Ovary (tissue), 9 donors: Measurements from ENCODE around the gene GRK5. TPM values are rescaled to one million over a fixed set of nuclear protein-coding genes. Genes with fewer than 3 reads are reported as not detected.

Source experiments
- DNase-seq, 5 donors: peaks; one replicate each; pipeline ENCODE4 v3.0.0-alpha.2; 2019 to 2020
- H3K27ac ChIP-seq, 2 donors: fragments of 200-600 bp; one replicate each; pipeline versions ENCODE4 v1.5.1 to v1.8.0; 2019 to 2022
- H3K27me3 ChIP-seq: fragments of 200-600 bp; one replicate; pipeline ENCODE4 v1.8.0; 2022
- H3K36me3 ChIP-seq: fragments of 200-600 bp; sonication (generic); one replicate; pipeline ENCODE4 v1.5.1; 2019
- H3K4me1 ChIP-seq: one replicate; pipeline ENCODE4 v1.8.1; 2013; ENCODE audit warnings: mild to moderate bottlenecking, moderate library complexity; ENCODE audit not compliant: insufficient read depth
- H3K4me3 ChIP-seq: fragments of 200-600 bp; sonication (generic); one replicate; pipeline ENCODE4 v1.5.1; 2017
- H3K9me3 ChIP-seq, 2 donors: fragments of 200-600 bp in 1 of 2; sonication (generic) in 1 of 2; one replicate each; pipeline versions ENCODE4 v1.5.1 to v1.8.1; 2013 to 2019; ENCODE audit warnings: mild to moderate bottlenecking in 1 of 2, moderate library complexity in 1 of 2
- EP300 ChIP-seq: sonication (generic); formaldehyde crosslinking; IDR thresholded peaks from one replicate; pipeline ENCODE4 v1.6.1; 2017; ENCODE audit warnings: antibody characterized with exemption
- POLR2A ChIP-seq: fragments of 450-650 bp; IDR thresholded peaks from one replicate; pipeline ENCODE4 v1.6.1; 2017; ENCODE audit warnings: antibody characterized with exemption, mild to moderate bottlenecking, moderate library complexity
- WGBS, 3 donors: extraction: QIAGEN DNeasy Blood & Tissue Kit in 1 of 3; methylation state at CpG; one replicate each; pipeline versions ENCODE4 v1.1.5 to v1.1.7; 2013 to 2017; 5-methylcytosine and 5-hydroxymethylcytosine counted together
- intact Hi-C, 4 donors: fragments of 100-400 bp; cut with DNase I; formaldehyde crosslinking; loops; one replicate each; pipeline versions ENCODE4 v1.11.0 to v1.15.1; 2022 to 2023
- polyA plus RNA-seq, 2 donors: library from polyadenylated mRNA; stranded (reverse); fragments of 200-250 nt in 1 of 2; fragments of 350-450 nt in 1 of 2; fragmentation: Illumina TruSeq in 1 of 2; extraction: RNeasy Lipid Tissue Mini Kit (QIAGEN cat#74804) in 1 of 2; gene quantifications; one replicate each; pipeline ENCODE4 v1.2.3, GENCODE V29; 2013 to 2014
- total RNA-seq, 7 donors: library from RNA; depleted of rRNA in 2 of 7; stranded (reverse); fragments of >200 nt in 2 of 7; fragmentation: NEBNext Ultra II Directional in 3 of 7; extraction: Animal tissue kit (Norgen Biotek cat#: 25700) in 3 of 7; gene quantifications; one replicate each; pipeline versions ENCODE4 v1.1.0 to v1.2.4, GENCODE V29; 2016 to 2023
- TF ChIP-seq, protein P1 (sequence below), 3 donors: fragments of 450-650 bp in 2 of 3; fragments of 200-600 bp in 1 of 3; IDR thresholded peaks; one replicate each; pipeline versions ENCODE4 v1.5.1 to v1.8.0; 2016 to 2022; ENCODE audit warnings: antibody characterized with exemption in 3 of 3, mild to moderate bottlenecking in 1 of 3
- donor health status: DM: no; HTN: no; CAD: no; lungs with moderate emphysema.
- donor health status: DM: no; HTN: no; CAD: no.
- donor health status: Bipolar disorder and iron deficiency.
- donor health status: DM: yes; HTN: yes; CAD: no.
- donor health status: DM: no; HTN: no; CAD: no.
- donor health status: DM: yes; HTN: yes; CAD: no.

Gene GRK5
- total and polyA plus RNA-seq, 9 donors: 10.0 to 115 (median 38.2) TPM

GRCh38 chr10:119407254-119407777, 199.9 kb downstream of the GRK5 start:
- no peak overlapping the region for H3K27ac ChIP-seq
- H3K4me1 ChIP-seq: peaks cover 19% of the 10 kb centered on the region
- H3K9me3 ChIP-seq: no peaks in the 10 kb centered on the region
- 84 to 90% (median 89%) methylated on average over 5 of the region's 5 CpGs for WGBS, 3 donors
- H3K4me3 ChIP-seq: no peak overlapping the region
- no peak for TF ChIP-seq EP300
- TF ChIP-seq, protein P1, sequence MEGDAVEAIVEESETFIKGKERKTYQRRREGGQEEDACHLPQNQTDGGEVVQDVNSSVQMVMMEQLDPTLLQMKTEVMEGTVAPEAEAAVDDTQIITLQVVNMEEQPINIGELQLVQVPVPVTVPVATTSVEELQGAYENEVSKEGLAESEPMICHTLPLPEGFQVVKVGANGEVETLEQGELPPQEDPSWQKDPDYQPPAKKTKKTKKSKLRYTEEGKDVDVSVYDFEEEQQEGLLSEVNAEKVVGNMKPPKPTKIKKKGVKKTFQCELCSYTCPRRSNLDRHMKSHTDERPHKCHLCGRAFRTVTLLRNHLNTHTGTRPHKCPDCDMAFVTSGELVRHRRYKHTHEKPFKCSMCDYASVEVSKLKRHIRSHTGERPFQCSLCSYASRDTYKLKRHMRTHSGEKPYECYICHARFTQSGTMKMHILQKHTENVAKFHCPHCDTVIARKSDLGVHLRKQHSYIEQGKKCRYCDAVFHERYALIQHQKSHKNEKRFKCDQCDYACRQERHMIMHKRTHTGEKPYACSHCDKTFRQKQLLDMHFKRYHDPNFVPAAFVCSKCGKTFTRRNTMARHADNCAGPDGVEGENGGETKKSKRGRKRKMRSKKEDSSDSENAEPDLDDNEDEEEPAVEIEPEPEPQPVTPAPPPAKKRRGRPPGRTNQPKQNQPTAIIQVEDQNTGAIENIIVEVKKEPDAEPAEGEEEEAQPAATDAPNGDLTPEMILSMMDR (IDR thresholded peaks at IDR 0.05): no peak
- TF ChIP-seq POLR2A: no peak
- no peaks in the 10 kb centered on the region for H3K36me3 ChIP-seq
- intact Hi-C loops: no loop called here
- no peak for DNase-seq
- H3K27me3 ChIP-seq: no peaks in the 10 kb centered on the region

- intact Hi-C loops: no loop called here
- no peaks in the 10 kb centered on the region for H3K27me3 ChIP-seq
- H3K4me1 ChIP-seq: peaks cover 26% of the 10 kb centered on the region
- no peak for DNase-seq
- H3K27ac ChIP-seq: peak overlapping the region in 1 of 2 donors; percentile 93
- no peaks in the 10 kb centered on the region for H3K36me3 ChIP-seq
- H3K9me3 ChIP-seq: no peaks in the 10 kb centered on the region
- WGBS, 3 donors: 84 to 89% (median 88%) methylated on average over 4 of the region's 4 CpGs
- no peak overlapping the region for H3K4me3 ChIP-seq
- TF ChIP-seq, protein P1 (IDR thresholded peaks at IDR 0.05): no peak
- TF ChIP-seq EP300 (no peak), POLR2A (no peak)
These were observed 200.7 kb downstream of the GRK5 start for GRCh38 chr10:119408072-119408471.

DNA sequence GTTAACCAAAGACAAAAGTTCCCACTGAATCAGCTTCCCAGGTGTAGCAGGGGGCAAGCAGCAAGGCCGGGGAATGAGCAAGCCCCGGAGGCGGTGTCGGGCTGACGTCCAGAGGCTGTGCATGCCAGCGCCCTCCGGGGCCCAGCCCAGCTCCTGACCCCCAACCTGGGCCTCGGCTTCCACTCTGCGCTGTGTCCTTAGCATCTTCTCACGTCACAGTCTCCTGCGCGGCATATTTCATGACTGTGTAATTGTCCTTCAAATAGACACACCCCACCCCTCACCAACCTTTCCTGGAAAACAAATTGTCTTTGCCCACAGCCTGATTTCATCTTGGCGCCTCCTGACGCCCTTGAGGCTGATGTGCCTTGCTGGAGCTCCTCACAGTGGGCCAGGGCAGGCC, 201.6 kb downstream of the GRK5 start:
- intact Hi-C loops: no loop called here
- no peak overlapping the region for H3K4me3 ChIP-seq
- H3K27me3 ChIP-seq: no peaks in the 10 kb centered on the region
- no peaks in the 10 kb centered on the region for H3K9me3 ChIP-seq
- no peaks in the 10 kb centered on the region for H3K36me3 ChIP-seq
- H3K27ac ChIP-seq: peak overlapping the region; percentile 23 to 93
- TF ChIP-seq POLR2A (no peak), EP300 (no peak)
- TF ChIP-seq, protein P1 (IDR thresholded peaks at IDR 0.05): no peak
- H3K4me1 ChIP-seq: peaks cover 35% of the 10 kb centered on the region
- peak; percentile 44 to 67 (median 59) for DNase-seq
- WGBS, 3 donors: 79 to 91% (median 81%) methylated on average over 14 of the region's 14 CpGs

GRCh38 chr10:119409385-119409784, 202.0 kb downstream of the GRK5 start:
- Histone ChIP-seq H3K27me3 (no peaks in the 10 kb centered on the region), H3K4me1 (peaks cover 38% of the 10 kb centered on the region), H3K36me3 (no peaks in the 10 kb centered on the region), H3K9me3 (no peaks in the 10 kb centered on the region), H3K27ac (peak overlapping the region; percentile 23 to 93), H3K4me3 (no peak overlapping the region)
- WGBS, 3 donors: 59 to 89% (median 68%) methylated on average over 5 of the region's 5 CpGs
- TF ChIP-seq, protein P1 (IDR thresholded peaks at IDR 0.05): no peak
- no peak for TF ChIP-seq EP300
- TF ChIP-seq POLR2A: no peak
- intact Hi-C loops: no loop called here
- DNase-seq: peak in 4 of 5 donors; percentile 33 to 61 (median 60)
